Aortic smooth muscle cell (primary cell): ENCODE data around the gene PCSK2. TPM values are rescaled to one million over a fixed set of nuclear protein-coding genes. Genes with fewer than 3 reads are reported as not detected.

Experiments used
- total RNA-seq: library from RNA; depleted of rRNA; stranded (reverse); fragments of >200 nt; gene quantifications from 2 replicates; pipeline ENCODE4 v1.2.3, GENCODE V29; 2014

Gene PCSK2, protein sequence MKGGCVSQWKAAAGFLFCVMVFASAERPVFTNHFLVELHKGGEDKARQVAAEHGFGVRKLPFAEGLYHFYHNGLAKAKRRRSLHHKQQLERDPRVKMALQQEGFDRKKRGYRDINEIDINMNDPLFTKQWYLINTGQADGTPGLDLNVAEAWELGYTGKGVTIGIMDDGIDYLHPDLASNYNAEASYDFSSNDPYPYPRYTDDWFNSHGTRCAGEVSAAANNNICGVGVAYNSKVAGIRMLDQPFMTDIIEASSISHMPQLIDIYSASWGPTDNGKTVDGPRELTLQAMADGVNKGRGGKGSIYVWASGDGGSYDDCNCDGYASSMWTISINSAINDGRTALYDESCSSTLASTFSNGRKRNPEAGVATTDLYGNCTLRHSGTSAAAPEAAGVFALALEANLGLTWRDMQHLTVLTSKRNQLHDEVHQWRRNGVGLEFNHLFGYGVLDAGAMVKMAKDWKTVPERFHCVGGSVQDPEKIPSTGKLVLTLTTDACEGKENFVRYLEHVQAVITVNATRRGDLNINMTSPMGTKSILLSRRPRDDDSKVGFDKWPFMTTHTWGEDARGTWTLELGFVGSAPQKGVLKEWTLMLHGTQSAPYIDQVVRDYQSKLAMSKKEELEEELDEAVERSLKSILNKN
- total RNA-seq = not detected in 2 replicates

DNA sequence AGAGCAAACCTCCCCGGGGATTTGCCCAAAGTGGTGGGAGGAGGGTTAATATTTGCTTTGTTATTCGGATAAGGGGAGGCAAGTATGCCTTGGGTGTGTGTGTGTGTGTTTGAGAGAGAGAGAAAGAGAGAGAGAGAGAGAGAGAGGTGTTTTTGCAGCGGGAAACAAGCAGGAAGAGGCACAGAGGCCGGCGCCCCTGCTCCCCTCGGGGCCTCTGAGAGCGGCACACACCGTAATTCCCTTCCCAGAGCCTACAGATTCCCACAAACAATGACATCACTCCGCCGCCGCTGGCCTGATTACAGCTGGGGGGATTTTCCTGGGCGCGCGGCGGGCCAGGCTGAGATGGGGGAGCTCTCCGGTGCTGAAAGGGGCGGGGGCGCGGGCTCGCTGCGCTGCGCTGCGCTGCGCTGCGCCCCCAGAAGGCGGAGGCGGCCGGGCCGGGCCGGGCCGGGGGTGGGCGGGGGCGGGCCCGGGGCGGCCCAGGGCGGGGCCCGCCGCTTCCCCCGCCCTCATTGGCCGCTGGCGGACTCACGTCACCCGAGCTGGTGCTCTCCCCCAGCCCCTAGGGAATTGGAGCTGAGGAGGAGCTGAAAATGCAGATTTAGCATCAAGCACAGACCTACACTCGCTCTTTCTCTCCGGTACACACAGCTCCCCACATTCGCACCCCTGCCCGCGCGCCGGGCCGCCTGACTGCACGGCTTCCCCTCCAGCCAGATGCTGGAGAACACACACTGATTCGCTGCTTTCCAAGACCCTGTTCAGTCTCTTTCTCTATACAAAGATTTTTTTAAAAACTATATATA is at the start of gene PCSK2:
TSS of gene PCSK2 (plus strand) at position 631 of the 809 bp plus-strand sequence. CDS start 266 bp downstream, outside the sequence.

GRCh38 chr20:17530716-17531664 is 304.1 kb downstream of the PCSK2 start, which contains the start of gene BFSP1:
BFSP1 (minus strand) TSS chr20:17531379; CDS start chr20:17531329, 50 bp downstream.

